Trophoblast cell (in vitro differentiated cells and primary cell): ENCODE results near the gene CNTN4.

ENCODE experiments used
- DNase-seq, 2 donors: peaks; one replicate each; pipeline ENCODE4 v3.0.0-alpha.2; 2016
- H2AFZ ChIP-seq: 2 replicates; pipeline ENCODE4 v1.6.1; 2013; ENCODE audit warnings: low read length, moderate library complexity, mild to moderate bottlenecking; ENCODE audit not compliant: insufficient read depth, poor library complexity
- H2AK5ac ChIP-seq: 2 replicates; pipeline ENCODE4 v1.6.1; 2013; ENCODE audit warnings: mild to moderate bottlenecking, low read length
- H2BK120ac ChIP-seq: 2 replicates; pipeline ENCODE4 v1.6.1; 2013; ENCODE audit warnings: low read length, mild to moderate bottlenecking, moderate library complexity; ENCODE audit not compliant: insufficient read depth, poor library complexity
- H2BK12ac ChIP-seq: 2 replicates; pipeline ENCODE4 v1.6.1; 2013; ENCODE audit warnings: mild to moderate bottlenecking, low read length, moderate library complexity
- H2BK5ac ChIP-seq: 2 replicates; pipeline ENCODE4 v1.6.1; 2013; ENCODE audit warnings: low read length, low read depth, moderate library complexity, mild to moderate bottlenecking; ENCODE audit not compliant: poor library complexity
- H3K14ac ChIP-seq: 2 replicates; pipeline ENCODE4 v1.6.1; 2013; ENCODE audit warnings: mild to moderate bottlenecking, low read length
- H3K18ac ChIP-seq: 2 replicates; pipeline ENCODE4 v1.6.1; 2013; ENCODE audit warnings: mild to moderate bottlenecking, low read length
- H3K23ac ChIP-seq: 2 replicates; pipeline ENCODE4 v1.6.1; 2013; ENCODE audit warnings: low read length
- H3K27ac ChIP-seq: 2 replicates; pipeline ENCODE4 v1.5.1; 2013; ENCODE audit warnings: low read depth, mild to moderate bottlenecking, inconsistent platforms, low read length, moderate library complexity
- H3K27me3 ChIP-seq: 2 replicates; pipeline ENCODE4 v1.6.1; 2013; ENCODE audit warnings: inconsistent platforms, mild to moderate bottlenecking, low read length, moderate library complexity; ENCODE audit not compliant: insufficient read depth
- H3K36me3 ChIP-seq, 2 experiments: 1 replicate in 1 of 2; 2 replicates in 1 of 2; pipeline ENCODE4 v1.6.1; 2013; ENCODE audit warnings: low read length in 2 of 2, mild to moderate bottlenecking in 2 of 2, moderate library complexity in 1 of 2; ENCODE audit not compliant: insufficient read depth in 2 of 2, control insufficient read depth in 1 of 2
- H3K4ac ChIP-seq: 2 replicates; pipeline ENCODE4 v1.6.1; 2013; ENCODE audit warnings: low read depth, mild to moderate bottlenecking, low read length, moderate library complexity
- H3K4me1 ChIP-seq, 2 experiments: 1 replicate in 1 of 2; 2 replicates in 1 of 2; pipeline ENCODE4 v1.6.1; 2013; ENCODE audit warnings: low read length in 2 of 2, mild to moderate bottlenecking in 2 of 2, moderate library complexity in 1 of 2; ENCODE audit not compliant: insufficient read depth in 2 of 2, control insufficient read depth in 1 of 2
- H3K4me2 ChIP-seq: 2 replicates; pipeline ENCODE4 v1.6.1; 2013; ENCODE audit warnings: inconsistent platforms, mild to moderate bottlenecking, low read length, moderate library complexity
- H3K4me3 ChIP-seq: 2 replicates; pipeline ENCODE4 v1.5.1; 2013; ENCODE audit warnings: mild to moderate bottlenecking, low read depth, low read length, inconsistent platforms
- H3K79me1 ChIP-seq: one replicate; pipeline ENCODE4 v1.6.1; 2013; ENCODE audit warnings: low read length
- H3K79me2 ChIP-seq: 2 replicates; pipeline ENCODE4 v1.6.1; 2013; ENCODE audit warnings: low read length, mild to moderate bottlenecking; ENCODE audit not compliant: control insufficient read depth, insufficient read depth, poor library complexity
- H3K9ac ChIP-seq: 2 replicates; pipeline ENCODE4 v1.6.1; 2013; ENCODE audit warnings: mild to moderate bottlenecking, low read length
- H3K9me3 ChIP-seq: 2 replicates; pipeline ENCODE4 v1.6.1; 2013; ENCODE audit warnings: low read depth, mild to moderate bottlenecking, control low read depth, inconsistent platforms, low read length; ENCODE audit not compliant: insufficient read depth
- H4K12ac ChIP-seq: 2 replicates; pipeline ENCODE4 v1.6.1; 2013; ENCODE audit warnings: low read depth, mild to moderate bottlenecking, low read length, moderate library complexity
- H4K8ac ChIP-seq: 2 replicates; pipeline ENCODE4 v1.6.1; 2013; ENCODE audit warnings: low read depth, mild to moderate bottlenecking, low read length, moderate library complexity
- H4K91ac ChIP-seq: one replicate; pipeline ENCODE4 v1.6.1; 2013; ENCODE audit warnings: low read depth, mild to moderate bottlenecking, low read length, moderate library complexity
- WGBS: extraction: QIAGEN DNeasy Blood & Tissue Kit; methylation state at CpG from one replicate; pipeline ENCODE4 v1.1.7; 2013; ENCODE audit warnings: missing lambda C conversion rate; ENCODE audit not compliant: insufficient read length, insufficient coverage; ENCODE audit errors: extremely low coverage; 5-methylcytosine and 5-hydroxymethylcytosine counted together

The CNTN4 gene

DNA sequence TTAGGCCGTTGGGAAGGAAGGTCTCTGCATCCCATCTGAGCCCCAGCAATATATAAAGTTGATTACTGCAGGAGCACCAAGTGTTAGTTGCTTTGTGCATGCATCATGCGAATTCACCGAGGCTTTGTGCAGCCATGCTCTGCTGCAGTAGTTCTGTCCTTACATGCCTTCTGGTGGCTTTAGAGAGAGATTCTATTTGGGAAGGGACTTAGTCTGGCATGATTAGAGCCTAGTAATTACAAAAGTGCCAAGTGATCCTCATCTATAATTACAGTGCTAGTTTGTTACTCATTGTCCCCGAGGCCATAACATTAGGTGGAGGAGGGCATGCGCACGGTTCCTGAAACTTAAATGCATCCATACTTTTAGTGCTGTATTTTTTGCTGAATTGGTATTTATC is 353.6 kb downstream of the CNTN4 start:
- Histone ChIP-seq H2BK12ac (no peak overlapping the region), H3K27ac (no peak overlapping the region), H3K4me2 (no peak overlapping the region), H4K12ac (no peak overlapping the region), H3K27me3 (no peaks in the 10 kb centered on the region), H3K79me2 (no peaks in the 10 kb centered on the region), H3K23ac (no peak overlapping the region), H3K4me3 (no peak overlapping the region), H3K4me1 (no peaks in the 10 kb centered on the region), H3K79me1 (no peaks in the 10 kb centered on the region), H2BK5ac (no peak overlapping the region), H3K9ac (no peak overlapping the region), H2BK120ac (no peak overlapping the region), H3K9me3 (no peaks in the 10 kb centered on the region), H3K18ac (no peak overlapping the region), H4K91ac (no peak overlapping the region), H2AFZ (no peak overlapping the region), H2AK5ac (no peak overlapping the region), H3K36me3 (no peaks in the 10 kb centered on the region), H3K14ac (no peak overlapping the region), H3K4ac (no peak overlapping the region), H4K8ac (no peak overlapping the region)
- DNase-seq = no peak
- no CpG with 5 or more reads among the region's 6 CpGs for WGBS

DNA sequence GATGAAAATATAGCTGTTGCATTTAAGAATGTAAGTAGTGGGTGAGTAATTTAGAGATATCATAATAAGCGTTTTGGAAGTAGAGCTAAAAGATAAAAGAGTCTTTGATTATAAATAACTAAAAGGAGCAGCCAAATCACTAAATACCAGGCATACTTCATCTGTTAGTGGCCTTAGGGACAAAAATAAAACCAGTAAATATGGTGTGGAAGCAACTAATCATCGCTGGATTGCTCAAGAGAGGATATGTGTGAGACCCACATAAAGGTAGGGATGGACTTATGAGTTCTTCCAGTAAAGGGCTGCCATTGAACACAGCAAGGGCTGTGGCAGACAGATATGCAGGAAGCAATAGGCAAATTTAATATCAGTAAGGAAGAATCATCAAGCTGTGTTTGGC is 356.2 kb downstream of the CNTN4 start:
- H2AFZ ChIP-seq = no peak overlapping the region
- WGBS = no CpG with 5 or more reads among the region's 2 CpGs
- no peak overlapping the region for H2BK120ac ChIP-seq
- no peak overlapping the region for H2AK5ac ChIP-seq
- no peak overlapping the region for H4K12ac ChIP-seq
- no peaks in the 10 kb centered on the region for H3K9me3 ChIP-seq
- H2BK12ac ChIP-seq = no peak overlapping the region
- no peak overlapping the region for H4K8ac ChIP-seq
- H3K9ac ChIP-seq = no peak overlapping the region
- no peak overlapping the region for H3K4me3 ChIP-seq
- no peak for DNase-seq
- H4K91ac ChIP-seq = no peak overlapping the region
- no peaks in the 10 kb centered on the region for H3K79me2 ChIP-seq
- H3K4ac ChIP-seq = no peak overlapping the region
- H3K27me3 ChIP-seq = no peaks in the 10 kb centered on the region
- no peak overlapping the region for H3K14ac ChIP-seq
- H3K18ac ChIP-seq = no peak overlapping the region
- H3K27ac ChIP-seq = no peak overlapping the region
- no peak overlapping the region for H2BK5ac ChIP-seq
- H3K4me2 ChIP-seq = no peak overlapping the region
- H3K23ac ChIP-seq = no peak overlapping the region
- no peaks in the 10 kb centered on the region for H3K4me1 ChIP-seq
- H3K36me3 ChIP-seq = no peaks in the 10 kb centered on the region
- H3K79me1 ChIP-seq = no peaks in the 10 kb centered on the region

- H2BK5ac ChIP-seq = no peak overlapping the region
- no peak overlapping the region for H3K14ac ChIP-seq
- H3K27me3 ChIP-seq = no peaks in the 10 kb centered on the region
- no peak overlapping the region for H2AFZ ChIP-seq
- H2AK5ac ChIP-seq = no peak overlapping the region
- H4K91ac ChIP-seq = no peak overlapping the region
- H2BK12ac ChIP-seq = no peak overlapping the region
- no peak overlapping the region for H3K9ac ChIP-seq
- H2BK120ac ChIP-seq = no peak overlapping the region
- H4K8ac ChIP-seq = no peak overlapping the region
- DNase-seq = no peak
- no peak overlapping the region for H3K18ac ChIP-seq
- H3K79me2 ChIP-seq = no peaks in the 10 kb centered on the region
- no peak overlapping the region for H3K27ac ChIP-seq
- no peak overlapping the region for H3K4ac ChIP-seq
- WGBS = no CpG with 5 or more reads among the region's 4 CpGs
- no peak overlapping the region for H3K23ac ChIP-seq
- no peaks in the 10 kb centered on the region for H3K36me3 ChIP-seq
- H3K9me3 ChIP-seq = no peaks in the 10 kb centered on the region
- no peak overlapping the region for H3K4me3 ChIP-seq
- H3K79me1 ChIP-seq = no peaks in the 10 kb centered on the region
- H4K12ac ChIP-seq = no peak overlapping the region
- H3K4me1 ChIP-seq = no peaks in the 10 kb centered on the region
- H3K4me2 ChIP-seq = no peak overlapping the region
Measured at GRCh38 chr3:2456788-2457187, 358.1 kb downstream of the CNTN4 start.

GRCh38 chr3:2458816-2459215 is 360.1 kb downstream of the CNTN4 start:
- no CpG with 5 or more reads among the region's 2 CpGs for WGBS
- no peak for DNase-seq
- no peaks in the 10 kb centered on the region for H3K79me2 ChIP-seq

More at GRCh38 chr3:2458816-2459215, 360.1 kb downstream of the CNTN4 start:
- Histone ChIP-seq H3K23ac (no peak overlapping the region), H2BK120ac (no peak overlapping the region), H3K79me1 (no peaks in the 10 kb centered on the region), H4K91ac (no peak overlapping the region), H3K4ac (no peak overlapping the region), H3K27ac (no peak overlapping the region), H2BK5ac (no peak overlapping the region), H3K4me2 (no peak overlapping the region), H3K9me3 (no peaks in the 10 kb centered on the region), H3K9ac (no peak overlapping the region), H2AK5ac (no peak overlapping the region), H3K4me3 (no peak overlapping the region), H3K27me3 (no peaks in the 10 kb centered on the region), H2AFZ (no peak overlapping the region), H4K12ac (no peak overlapping the region), H3K36me3 (no peaks in the 10 kb centered on the region), H4K8ac (no peak overlapping the region), H3K18ac (no peak overlapping the region), H3K4me1 (no peaks in the 10 kb centered on the region), H3K14ac (no peak overlapping the region), H2BK12ac (no peak overlapping the region)
